HCT116 (cell line): ENCODE data around the gene SARS2.

Source experiments
- CTCF ChIP-seq, 3 experiments: fragments of 200-600 bp in 1 of 3; sonication (generic) in 1 of 3; IDR thresholded peaks in 2 of 3; conservative IDR thresholded peaks in 1 of 3; 2 replicates each; pipeline ENCODE4 v1.5.1; 2012 to 2017; ENCODE audit warnings: low read depth in 2 of 3, low read length in 2 of 3, antibody characterized with exemption in 1 of 3, borderline replicate concordance in 1 of 3, control low read depth in 1 of 3, mild to moderate bottlenecking in 1 of 3, mixed read lengths in 1 of 3, mixed run types in 1 of 3, moderate library complexity in 1 of 3; ENCODE audit not compliant: insufficient read depth in 1 of 3
- EGR1 ChIP-seq: IDR thresholded peaks from 2 replicates; pipeline ENCODE4 v1.6.1; 2012; ENCODE audit warnings: low read depth
- EZH2 ChIP-seq: fragments of 200-600 bp; sonication (generic); IDR thresholded peaks from 2 replicates; pipeline ENCODE4 v1.6.1; 2017; ENCODE audit warnings: antibody characterized with exemption, mixed run types
- JUND ChIP-seq: IDR thresholded peaks from 2 replicates; pipeline ENCODE4 v1.6.1; 2012
- MAX ChIP-seq: IDR thresholded peaks from 2 replicates; pipeline ENCODE4 v1.6.1; 2012
- POLR2A ChIP-seq: IDR thresholded peaks from 2 replicates; pipeline ENCODE4 v1.7.0; 2011; ENCODE audit warnings: borderline replicate concordance; ENCODE audit not compliant: insufficient read depth, insufficient read length; ENCODE audit errors: extremely low read depth
- POLR2AphosphoS5 ChIP-seq: IDR thresholded peaks from 2 replicates; pipeline ENCODE4 v1.6.1; 2011; ENCODE audit warnings: mild to moderate bottlenecking, low read depth, low read length, moderate library complexity

- no peak for TF ChIP-seq POLR2A
- TF ChIP-seq CTCF (IDR thresholded peaks at IDR 0.05 in 2 of 3, conservative IDR thresholded peaks at IDR 0.05 in 1 of 3; ENCODE audit: borderline replicate concordance in 1 of 3, insufficient read depth in 1 of 3, low read depth in 2 of 3, low read length in 2 of 3), result no peak
- TF ChIP-seq EZH2, result no peak
- 0 out of 2 replicates have a peak, but pooled peaks have one; percentile 3 for TF ChIP-seq POLR2AphosphoS5
- no peak for TF ChIP-seq MAX
- TF ChIP-seq JUND, result no peak
- peak; percentile 43; the same call in 1 of the 2 replicates for TF ChIP-seq EGR1
Observed at GRCh38 chr19:38975861-38976271, 45.3 kb upstream of the SARS2 start.
